ENCODE measurements around the gene IL12B. TPM values are rescaled to one million over a fixed set of nuclear protein-coding genes. Genes with fewer than 3 reads are reported as not detected.

The IL12B gene
- total RNA-seq, 1 donor from 2014 or later, result not detected

- no peak overlapping the region for H3K4me3 Mint-ChIP-seq (ENCODE audit: unreplicated experiment)
- TF ChIP-seq CTCF (IDR thresholded peaks at IDR 0.05; ENCODE audit: partially characterized antibody, unreplicated experiment), result no peak
- no peaks in the 10 kb centered on the region for H3K27me3 Mint-ChIP-seq (ENCODE audit: unreplicated experiment)
- H3K9me3 Mint-ChIP-seq (ENCODE audit: unreplicated experiment), result no peaks in the 10 kb centered on the region
- DNase-seq, result no peak
- H3K36me3 Mint-ChIP-seq (ENCODE audit: unreplicated experiment), result no peaks in the 10 kb centered on the region
- peaks cover 1% of the 10 kb centered on the region for H3K4me1 Mint-ChIP-seq (ENCODE audit: low read depth, unreplicated experiment)
- no peak overlapping the region for H3K27ac Mint-ChIP-seq (ENCODE audit: unreplicated experiment)
Measured at GRCh38 chr5:159324102-159324755, 6.1 kb downstream of the IL12B start.

- Mint-ChIP-seq H3K4me3 (ENCODE audit: unreplicated experiment) (no peak overlapping the region), H3K4me1 (ENCODE audit: low read depth, unreplicated experiment) (peaks cover 1% of the 10 kb centered on the region), H3K27me3 (ENCODE audit: unreplicated experiment) (no peaks in the 10 kb centered on the region), H3K36me3 (ENCODE audit: unreplicated experiment) (no peaks in the 10 kb centered on the region), H3K27ac (ENCODE audit: unreplicated experiment) (no peak overlapping the region), H3K9me3 (ENCODE audit: unreplicated experiment) (no peaks in the 10 kb centered on the region)
- no peak for TF ChIP-seq CTCF (IDR thresholded peaks at IDR 0.05; ENCODE audit: partially characterized antibody, unreplicated experiment)
- no peak for DNase-seq
Measured at GRCh38 chr5:159322180-159322579, 8.1 kb downstream of the IL12B start.

GRCh38 chr5:159319832-159320231 lies 10.5 kb downstream of the IL12B start:
- Mint-ChIP-seq H3K27ac (ENCODE audit: unreplicated experiment) (no peak overlapping the region), H3K36me3 (ENCODE audit: unreplicated experiment) (no peaks in the 10 kb centered on the region), H3K9me3 (ENCODE audit: unreplicated experiment) (no peaks in the 10 kb centered on the region), H3K27me3 (ENCODE audit: unreplicated experiment) (no peaks in the 10 kb centered on the region), H3K4me1 (ENCODE audit: low read depth, unreplicated experiment) (peaks cover 1% of the 10 kb centered on the region), H3K4me3 (ENCODE audit: unreplicated experiment) (no peak overlapping the region)
- no peak for DNase-seq
- no peak for TF ChIP-seq CTCF (IDR thresholded peaks at IDR 0.05; ENCODE audit: partially characterized antibody, unreplicated experiment)

DNA sequence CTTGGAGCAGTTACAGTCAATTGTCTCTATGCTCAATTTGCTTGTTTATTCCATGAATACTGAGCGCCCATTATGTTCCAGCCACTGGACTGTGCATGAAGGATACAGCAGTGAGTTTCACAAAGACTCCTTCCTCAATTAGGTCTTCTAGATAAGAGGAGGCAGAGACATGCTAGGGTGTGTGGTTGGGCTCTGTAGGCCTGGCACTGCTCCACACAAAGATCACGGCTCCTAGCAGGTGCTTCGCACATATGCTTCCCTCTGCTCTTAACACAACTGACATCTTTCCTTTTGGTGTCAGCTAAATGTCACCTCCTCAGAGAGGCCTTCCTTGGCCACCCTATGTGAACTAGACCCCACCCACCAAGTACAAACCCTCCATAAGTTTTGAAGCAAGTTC lies 10.9 kb downstream of the IL12B start:
- no peak overlapping the region for H3K27ac Mint-ChIP-seq (ENCODE audit: unreplicated experiment)
- H3K36me3 Mint-ChIP-seq (ENCODE audit: unreplicated experiment), result no peaks in the 10 kb centered on the region
- no peak overlapping the region for H3K4me3 Mint-ChIP-seq (ENCODE audit: unreplicated experiment)
- DNase-seq, result no peak
- no peak for TF ChIP-seq CTCF (IDR thresholded peaks at IDR 0.05; ENCODE audit: partially characterized antibody, unreplicated experiment)
- no peaks in the 10 kb centered on the region for H3K9me3 Mint-ChIP-seq (ENCODE audit: unreplicated experiment)
- no peaks in the 10 kb centered on the region for H3K27me3 Mint-ChIP-seq (ENCODE audit: unreplicated experiment)
- peaks cover 1% of the 10 kb centered on the region for H3K4me1 Mint-ChIP-seq (ENCODE audit: low read depth, unreplicated experiment)

GRCh38 chr5:159318448-159318847 lies 11.8 kb downstream of the IL12B start:
- H3K27me3 Mint-ChIP-seq (ENCODE audit: unreplicated experiment), result no peaks in the 10 kb centered on the region
- H3K4me1 Mint-ChIP-seq (ENCODE audit: low read depth, unreplicated experiment), result peaks cover 2% of the 10 kb centered on the region
- H3K36me3 Mint-ChIP-seq (ENCODE audit: unreplicated experiment), result no peaks in the 10 kb centered on the region
- no peaks in the 10 kb centered on the region for H3K9me3 Mint-ChIP-seq (ENCODE audit: unreplicated experiment)
- DNase-seq, result no peak
- no peak overlapping the region for H3K27ac Mint-ChIP-seq (ENCODE audit: unreplicated experiment)
- no peak overlapping the region for H3K4me3 Mint-ChIP-seq (ENCODE audit: unreplicated experiment)
- no peak for TF ChIP-seq CTCF (IDR thresholded peaks at IDR 0.05; ENCODE audit: partially characterized antibody, unreplicated experiment)

All from glutamatergic neuron (in vitro differentiated cells).